Inflammatory macrophage (primary cell): ENCODE data around the gene NUP62CL.
A peak's percentile ranks its signal among the peaks of the same experiment; 100 is the strongest.

Experiments
- DNase-seq, 2 donors: peaks; one replicate each; pipeline ENCODE4 v3.0.0-alpha.2; 2020 to 2022

The NUP62CL gene

DNA sequence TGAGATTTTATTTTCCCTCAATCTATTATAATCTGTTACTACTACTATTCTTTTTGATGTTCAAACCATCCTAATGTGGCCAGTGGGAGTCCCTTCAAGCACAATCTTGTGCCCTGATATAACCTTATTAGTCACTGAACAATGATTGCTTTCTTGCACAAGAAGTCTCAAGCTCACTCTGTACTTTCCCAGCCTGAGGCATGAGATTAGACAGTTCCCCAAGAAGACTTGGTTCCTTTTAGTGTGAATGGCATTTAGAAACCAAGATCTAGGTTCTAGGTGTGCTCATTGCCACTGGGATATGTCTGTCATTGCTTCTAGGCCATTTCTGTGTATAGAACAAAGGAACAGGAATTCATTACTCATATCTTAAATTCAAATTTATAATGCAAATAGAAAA lies 59.6 kb downstream of the NUP62CL start:
- peak; percentile 53 to 55 for DNase-seq

DNA sequence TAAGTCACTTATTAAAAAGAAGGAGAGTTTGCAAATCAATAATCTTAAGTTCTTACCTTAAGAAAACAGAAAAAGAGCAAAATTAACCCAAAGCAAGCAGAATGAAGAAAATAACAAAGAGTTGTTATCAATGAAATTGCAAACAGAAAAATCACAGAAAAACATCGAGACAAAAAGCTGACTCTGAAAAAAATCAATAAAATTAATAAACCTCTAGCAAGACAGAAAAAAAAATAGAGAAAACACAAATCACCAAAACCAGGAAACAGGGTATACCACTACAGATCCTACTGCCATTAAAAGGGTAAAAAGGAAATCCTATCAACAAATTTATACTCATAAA lies 70.3 kb downstream of the NUP62CL start:
- no peak for DNase-seq

DNA sequence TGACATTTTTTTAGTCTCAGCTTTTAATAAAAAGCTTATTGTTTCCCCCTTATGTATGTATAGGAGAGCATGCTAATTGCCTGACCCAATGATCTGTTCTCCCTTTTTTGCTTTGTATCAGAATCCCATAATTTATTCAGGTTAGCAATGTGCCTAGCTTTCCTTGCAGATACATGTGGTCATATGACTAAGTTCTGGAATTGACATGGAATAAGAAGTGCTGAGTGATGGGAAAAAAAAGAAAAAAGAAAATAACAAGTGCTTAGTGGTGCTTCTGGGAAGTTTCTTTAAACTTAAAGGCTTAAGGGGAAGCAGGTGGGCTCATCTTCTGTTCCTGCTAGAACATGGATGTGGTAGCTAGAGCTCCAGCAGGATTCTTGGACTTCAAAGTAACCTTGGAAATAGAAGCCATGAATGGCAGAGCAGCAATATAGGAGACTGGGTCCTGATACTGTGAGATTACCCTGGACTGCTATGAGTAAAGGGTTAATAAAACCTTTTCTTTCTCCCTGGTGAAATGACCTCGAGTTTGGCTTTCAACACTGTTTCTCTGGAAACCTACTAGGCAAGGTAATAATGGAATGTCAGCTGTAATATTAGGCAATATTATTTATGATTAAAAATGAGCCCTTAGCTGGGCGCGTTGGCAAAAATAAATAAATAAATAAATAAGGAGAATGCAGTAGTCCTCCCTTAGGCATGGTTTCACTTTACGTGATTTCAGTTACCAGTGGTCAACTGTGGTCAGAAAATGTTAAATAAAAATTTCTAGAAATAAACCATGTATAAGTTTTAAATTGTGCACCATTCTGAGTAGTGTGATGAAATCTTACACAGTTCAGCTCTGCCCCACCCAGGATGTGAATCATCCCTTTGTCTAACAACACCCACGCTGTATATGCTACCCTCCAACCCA lies 70.9 kb downstream of the NUP62CL start:
- peak; percentile 37 to 48 for DNase-seq

DNA sequence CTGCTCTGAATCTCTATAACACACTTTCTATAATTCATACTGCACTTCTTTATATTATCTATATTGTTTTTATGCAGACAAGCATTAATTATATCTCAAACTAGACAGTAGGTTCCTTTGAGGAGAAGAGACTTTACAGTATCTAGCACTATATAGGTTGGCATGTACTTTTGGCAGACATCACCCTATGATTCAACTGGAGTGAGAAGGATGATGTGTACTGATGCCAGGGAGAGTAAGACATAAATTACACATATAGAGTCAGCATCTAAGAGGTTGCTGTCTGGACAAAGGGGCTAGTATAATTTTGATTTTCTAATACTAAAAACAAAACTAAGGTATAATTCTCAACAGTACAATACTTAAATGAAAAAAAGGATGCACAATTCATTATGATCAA lies 82.5 kb downstream of the NUP62CL start:
- DNase-seq, result no peak

DNA sequence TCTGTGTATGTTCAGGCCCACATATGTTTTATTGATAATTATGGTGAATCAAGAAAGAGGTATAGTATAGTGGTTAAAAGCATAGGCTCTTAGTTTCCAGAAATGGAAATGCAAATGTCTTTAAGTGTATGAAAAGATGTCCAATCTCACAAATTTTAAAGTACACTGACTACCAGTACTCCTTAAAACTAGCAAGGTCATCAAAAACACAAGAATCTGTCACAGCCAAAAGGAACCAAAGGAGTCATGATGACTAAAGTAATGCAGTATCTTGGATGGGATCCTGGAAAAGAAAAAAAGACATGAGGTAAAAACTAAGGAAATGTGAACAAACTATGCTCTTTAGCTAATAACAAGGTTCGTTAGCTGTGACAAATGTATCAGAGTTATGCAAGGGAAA lies 87.0 kb downstream of the NUP62CL start:
- no peak for DNase-seq

DNA sequence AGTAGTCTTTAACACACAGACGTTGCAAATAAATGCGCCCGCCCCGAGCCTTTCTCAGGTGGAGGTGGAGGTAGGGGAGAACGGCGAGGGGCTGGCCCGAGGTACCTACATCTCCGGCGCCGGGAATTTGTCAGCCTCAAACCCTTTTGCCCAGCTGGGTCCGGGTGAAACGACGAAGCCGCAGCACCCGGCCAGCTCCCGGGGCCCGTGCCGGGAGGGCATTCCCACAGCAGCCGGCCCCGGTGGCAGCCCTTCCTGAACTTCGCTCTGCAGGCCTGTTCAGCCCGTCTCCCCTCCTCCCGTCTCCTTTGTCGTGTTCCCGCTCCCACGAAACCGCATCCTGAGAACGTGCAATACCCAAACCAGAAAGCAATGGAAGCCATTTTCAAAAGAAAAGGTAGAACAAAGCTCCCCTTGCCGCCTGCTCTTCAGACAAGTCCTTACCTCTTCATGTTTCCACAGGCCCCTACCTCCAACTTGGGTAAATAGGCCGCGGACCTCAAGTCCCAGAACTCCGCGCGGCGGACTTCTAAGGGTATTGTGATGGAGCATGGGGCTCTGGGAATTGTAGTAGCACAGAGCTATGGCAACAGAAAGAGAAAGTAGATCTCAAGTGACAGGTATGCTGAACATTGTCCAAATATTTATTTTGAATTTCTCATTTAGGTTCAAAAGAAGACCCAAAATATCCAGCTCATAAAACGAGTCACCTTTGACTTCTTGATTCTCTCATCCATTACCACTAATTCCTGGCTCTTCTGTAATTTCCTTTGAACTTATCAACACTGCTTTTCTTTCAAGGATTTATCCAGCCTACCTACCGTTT lies 87.7 kb downstream of the NUP62CL start, which contains the start of gene RBM41:
RBM41 (minus strand) TSS at position 501 of the 826 bp plus-strand sequence; CDS start at position 452, 49 bp downstream.
- DNase-seq, result peak; percentile 66 to 71

DNA sequence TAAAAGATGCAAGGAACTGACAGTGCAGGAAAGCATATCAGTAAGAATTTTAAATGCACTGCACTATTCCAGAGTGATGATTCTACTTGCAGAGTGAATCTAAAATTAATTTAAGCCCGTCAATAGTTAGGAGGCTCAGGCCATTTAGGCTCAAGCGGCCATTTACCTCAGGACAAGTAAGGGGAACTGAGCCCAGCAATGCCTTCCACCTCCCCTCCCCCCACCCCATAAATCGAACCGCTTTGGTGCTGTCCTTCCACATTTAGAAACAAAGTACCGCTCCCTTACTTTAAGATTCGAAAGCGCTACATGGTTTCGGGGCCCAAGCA lies 88.3 kb downstream of the NUP62CL start:
- peak; percentile 4 to 9 for DNase-seq

DNA sequence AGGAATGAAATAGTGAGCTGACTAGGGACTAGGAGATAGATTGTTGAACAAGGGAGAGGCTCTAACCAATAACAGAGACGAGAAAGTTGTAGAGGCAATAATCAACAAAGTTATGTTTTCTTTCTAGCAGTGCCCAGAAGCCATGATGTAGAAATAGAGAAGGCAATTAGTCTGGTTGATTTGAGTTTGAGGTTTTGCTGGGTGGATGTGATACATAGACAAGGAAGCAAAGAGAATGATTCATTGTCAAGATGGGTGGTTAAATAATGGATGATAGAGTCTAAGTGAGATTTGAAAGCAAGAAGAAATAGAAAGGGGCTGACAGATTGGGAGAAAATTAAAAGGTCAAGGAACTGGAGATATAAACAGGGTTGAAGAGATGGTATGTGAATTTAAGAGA lies 98.8 kb downstream of the NUP62CL start:
- DNase-seq, result no peak

DNA sequence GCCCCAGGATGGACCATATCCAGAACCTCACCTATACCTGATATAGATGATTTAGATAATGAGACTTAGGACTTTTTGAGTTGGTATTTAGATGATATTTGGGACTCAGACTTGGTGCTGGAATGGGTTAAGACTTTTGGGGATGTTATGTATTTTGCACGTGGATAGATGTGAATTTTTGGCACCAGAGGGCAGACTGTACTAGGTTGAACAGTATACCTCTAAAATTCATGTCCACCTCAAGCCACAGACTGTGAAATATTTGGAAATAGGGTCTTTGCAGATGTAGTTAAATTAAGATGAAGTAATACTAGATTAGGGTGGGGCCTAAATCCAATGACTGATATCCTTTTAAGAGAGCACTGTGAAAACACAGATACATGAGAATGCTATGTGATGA lies 103.3 kb downstream of the NUP62CL start:
- no peak for DNase-seq

DNA sequence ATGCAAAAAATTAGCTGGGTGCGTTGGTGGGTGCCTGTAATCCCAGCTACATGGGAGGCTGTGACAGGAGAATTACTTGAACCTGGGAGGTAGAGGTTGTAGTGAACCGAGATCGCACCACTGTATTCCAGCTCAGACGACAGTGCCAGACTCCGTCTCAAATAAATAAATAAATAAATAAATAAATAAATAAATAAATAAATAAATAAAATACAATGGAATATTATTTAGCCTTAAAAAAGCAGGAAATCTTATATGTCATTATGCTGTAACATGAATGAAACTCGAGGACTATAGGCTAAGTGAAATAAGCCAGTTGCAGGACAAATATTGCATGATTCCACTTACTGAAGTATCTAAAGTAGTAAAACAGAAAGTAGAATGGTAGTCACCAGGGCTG lies 130.1 kb downstream of the NUP62CL start:
- no peak for DNase-seq
